GM12874 (cell line): ENCODE results near the gene DCAF12.
A peak's percentile ranks its signal among the peaks of the same experiment; 100 is the strongest.

ENCODE experiments used
- TF ChIP-seq, protein P1 (sequence below): IDR thresholded peaks from 2 replicates; pipeline ENCODE4 v1.5.1; 2011; ENCODE audit warnings: low read depth, mild to moderate bottlenecking, control low read depth, low read length, moderate library complexity; ENCODE audit not compliant: insufficient read depth

The DCAF12 gene

DNA sequence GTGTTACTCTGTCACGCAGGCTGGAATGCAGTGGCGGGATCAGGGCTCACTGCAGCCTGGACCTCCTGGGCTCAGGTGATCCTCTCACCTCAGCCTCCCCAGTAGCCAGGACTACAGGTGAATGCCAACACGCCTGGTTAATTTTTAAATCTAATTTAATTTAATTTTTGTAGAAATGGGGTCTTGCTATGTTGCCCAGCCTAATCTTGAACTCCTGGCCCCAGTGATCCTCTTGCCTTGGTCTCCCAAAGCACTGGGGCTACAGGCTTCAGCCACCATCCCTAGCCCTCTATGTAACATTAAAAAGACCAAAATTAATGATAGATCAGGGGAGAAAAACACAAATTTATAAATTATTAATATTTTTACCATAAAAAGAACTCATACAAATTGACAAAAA lies 66.5 kb downstream of the DCAF12 start:
- TF ChIP-seq, protein P1, sequence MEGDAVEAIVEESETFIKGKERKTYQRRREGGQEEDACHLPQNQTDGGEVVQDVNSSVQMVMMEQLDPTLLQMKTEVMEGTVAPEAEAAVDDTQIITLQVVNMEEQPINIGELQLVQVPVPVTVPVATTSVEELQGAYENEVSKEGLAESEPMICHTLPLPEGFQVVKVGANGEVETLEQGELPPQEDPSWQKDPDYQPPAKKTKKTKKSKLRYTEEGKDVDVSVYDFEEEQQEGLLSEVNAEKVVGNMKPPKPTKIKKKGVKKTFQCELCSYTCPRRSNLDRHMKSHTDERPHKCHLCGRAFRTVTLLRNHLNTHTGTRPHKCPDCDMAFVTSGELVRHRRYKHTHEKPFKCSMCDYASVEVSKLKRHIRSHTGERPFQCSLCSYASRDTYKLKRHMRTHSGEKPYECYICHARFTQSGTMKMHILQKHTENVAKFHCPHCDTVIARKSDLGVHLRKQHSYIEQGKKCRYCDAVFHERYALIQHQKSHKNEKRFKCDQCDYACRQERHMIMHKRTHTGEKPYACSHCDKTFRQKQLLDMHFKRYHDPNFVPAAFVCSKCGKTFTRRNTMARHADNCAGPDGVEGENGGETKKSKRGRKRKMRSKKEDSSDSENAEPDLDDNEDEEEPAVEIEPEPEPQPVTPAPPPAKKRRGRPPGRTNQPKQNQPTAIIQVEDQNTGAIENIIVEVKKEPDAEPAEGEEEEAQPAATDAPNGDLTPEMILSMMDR = no peak

DNA sequence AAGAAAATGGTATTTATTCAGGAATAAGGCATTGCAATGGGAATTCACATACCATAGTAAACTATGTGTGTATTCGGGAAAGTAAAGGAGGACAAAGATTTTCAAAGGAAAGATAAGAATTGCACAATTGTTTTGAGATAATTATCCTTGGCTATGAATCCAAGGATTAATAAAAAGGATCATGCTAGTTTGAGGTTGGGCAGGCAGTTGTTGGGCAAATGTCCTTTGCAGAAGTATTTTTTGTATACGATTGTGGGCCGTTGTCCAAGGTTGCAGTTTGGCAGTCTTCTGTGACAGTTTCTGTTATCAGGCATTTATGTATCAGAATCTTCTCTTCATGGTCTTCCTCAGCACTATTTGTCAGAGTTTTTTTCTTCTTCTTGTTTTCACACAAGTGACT lies 67.2 kb downstream of the DCAF12 start:
- TF ChIP-seq, protein P1 = no peak

DNA sequence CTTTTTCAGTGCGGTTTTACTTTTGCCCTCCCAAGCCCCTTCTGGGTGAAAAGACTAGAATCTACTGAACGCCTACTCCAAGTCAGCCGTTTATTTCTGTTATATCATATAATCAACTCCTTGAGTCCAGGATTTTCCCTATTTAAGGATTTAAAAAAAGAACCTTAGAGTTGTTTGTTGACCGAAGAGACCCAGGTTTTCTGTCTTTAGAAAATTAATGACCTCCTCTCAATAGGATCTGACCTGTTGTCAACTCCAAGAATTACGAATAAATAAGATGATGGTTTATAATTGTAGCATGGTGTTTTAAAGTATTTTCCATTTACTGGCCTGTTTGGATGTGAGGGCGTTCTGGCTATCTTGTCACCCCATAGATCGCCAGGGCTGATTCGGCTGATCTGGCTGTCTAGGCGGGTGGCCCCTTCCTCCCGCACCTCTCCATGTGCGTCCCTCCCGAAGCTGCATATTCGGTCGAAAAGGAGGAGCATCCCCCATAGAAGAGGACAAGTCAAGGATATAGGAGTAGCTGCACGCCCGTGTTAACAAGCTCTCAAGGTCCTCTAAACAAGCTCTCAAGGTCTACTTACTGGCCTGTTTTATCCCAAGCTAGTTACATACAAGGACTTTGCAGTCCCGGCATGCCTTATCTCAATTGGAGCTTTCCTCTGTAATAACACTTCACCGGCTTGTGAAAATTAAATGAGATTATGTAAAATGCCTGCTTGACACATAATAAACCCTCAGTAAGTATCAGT lies 76.7 kb downstream of the DCAF12 start:
- TF ChIP-seq, protein P1 = no peak

DNA sequence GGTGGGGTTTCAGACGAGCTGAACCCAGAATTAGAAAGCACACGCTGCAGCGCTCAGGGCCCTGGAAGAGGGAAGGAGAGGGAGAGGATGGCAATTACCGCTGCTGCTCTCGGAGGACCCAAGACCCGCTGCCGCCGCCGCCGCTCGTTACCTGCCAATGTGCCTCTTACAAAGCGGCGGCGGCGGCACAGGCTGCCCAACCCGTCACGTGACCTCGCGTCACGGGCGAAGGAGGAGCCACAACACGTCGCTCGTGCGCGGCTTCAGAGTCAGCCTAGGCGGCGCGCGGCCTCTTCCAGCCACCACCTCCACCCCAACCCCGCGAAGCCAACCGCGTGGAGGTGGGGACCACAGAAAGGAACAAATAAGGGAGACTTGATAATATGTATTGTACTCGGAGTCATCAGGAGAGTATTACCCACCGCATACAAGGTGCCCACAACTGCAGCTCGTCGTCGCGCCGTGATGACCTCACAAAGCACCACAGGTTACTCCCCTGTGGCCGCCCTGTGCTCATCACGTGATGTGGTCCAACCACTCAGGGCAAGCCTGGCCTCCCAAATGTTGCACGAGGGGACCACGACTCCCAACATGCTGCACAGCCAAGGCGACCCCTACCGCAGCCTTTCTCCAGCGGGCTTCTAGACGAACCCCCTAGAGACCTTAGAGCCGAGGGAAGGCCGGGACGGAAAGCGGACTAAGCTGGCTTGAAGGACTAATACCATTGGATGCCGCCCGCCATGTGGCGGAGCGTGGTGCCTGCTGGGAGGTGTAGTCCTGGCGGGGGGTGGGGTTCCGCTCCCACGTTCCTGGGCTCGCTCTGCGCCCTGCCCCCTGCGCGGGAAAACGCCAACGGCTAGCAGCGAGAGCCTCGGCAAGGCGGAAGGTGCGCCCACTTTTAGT lies 77.5 kb downstream of the DCAF12 start, which contains the start of gene UBAP2:
Gene UBAP2, minus strand, starts transcription at position 161 of the 903 bp plus-strand sequence. CDS start 31,739 bp downstream, outside the sequence.
- TF ChIP-seq, protein P1 = 0 out of 2 replicates have a peak, but pooled peaks have one; percentile 6

DNA sequence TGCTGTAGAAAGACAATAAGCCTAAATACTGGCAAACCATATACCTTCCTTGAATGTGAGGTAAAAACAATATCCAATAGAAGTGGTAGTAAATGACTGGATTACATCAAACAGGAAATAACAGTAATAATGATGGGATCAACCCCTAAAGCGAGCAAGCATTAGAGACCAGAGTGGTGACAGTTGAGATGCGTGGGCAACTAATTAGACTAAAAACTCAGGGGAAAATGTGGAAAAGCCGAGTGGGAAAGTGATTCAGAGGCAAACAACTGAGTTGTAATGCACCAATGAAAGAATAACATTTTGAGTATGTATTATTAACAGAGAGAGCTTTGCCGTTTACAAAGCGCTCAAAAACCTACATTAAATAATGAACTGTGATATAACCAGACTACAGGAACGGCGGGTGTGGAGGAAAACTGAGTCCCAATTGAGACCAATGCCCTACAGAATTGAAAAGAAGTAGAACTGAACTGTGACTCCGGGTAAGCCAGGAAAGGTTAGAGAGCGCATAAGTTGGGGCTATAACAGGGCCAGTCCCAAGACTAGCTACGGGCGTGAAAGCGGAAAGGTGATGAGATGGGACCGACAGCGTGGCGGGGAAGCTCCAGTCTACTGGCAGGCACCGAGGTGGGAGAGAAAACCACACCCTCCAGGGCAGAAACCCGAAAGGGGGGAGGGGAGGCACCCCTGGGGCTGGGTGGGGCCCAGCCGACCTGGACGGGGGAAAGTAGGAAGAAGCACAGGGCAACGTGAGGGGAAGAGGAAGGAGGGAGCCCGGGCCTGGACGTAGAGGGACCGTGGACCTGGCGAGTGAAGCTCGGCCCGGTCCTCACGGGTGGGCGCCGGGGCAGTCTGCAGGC lies 78.4 kb downstream of the DCAF12 start:
- TF ChIP-seq, protein P1 = no peak

DNA sequence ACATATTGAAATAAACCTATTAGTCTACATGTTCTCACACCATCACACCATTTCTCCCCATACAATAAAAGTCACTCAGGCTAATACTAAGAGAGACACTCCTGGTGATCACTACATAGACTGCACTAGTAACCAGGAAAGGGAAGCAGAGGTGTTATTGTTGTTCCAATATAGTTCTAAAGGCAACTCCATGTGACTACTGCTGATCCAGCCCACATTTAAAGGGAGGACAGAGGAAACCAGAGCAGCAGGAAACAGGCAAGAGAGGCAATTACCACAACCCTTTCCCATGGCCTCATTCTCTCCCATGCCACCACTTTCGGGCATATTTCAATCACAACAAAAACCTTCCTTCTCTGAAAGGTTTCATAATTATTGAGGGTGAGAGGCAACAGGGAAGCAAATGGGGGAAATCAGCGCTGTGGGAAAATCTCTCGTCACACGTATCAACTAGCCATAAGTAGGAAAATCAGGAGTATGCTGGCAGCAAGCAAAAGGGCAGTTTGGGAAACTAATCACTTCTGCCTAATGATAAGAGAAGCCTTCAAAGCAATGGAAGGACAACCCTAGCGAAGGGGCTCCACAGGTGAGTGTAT lies 79.6 kb downstream of the DCAF12 start:
- TF ChIP-seq, protein P1 = no peak
